ENCODE measurements around the gene THOP1. TPM values are rescaled to one million over a fixed set of nuclear protein-coding genes. Genes with fewer than 3 reads are reported as not detected.

Gene THOP1
- total RNA-seq, 1 donor from 2014 or later = 173 TPM

DNA sequence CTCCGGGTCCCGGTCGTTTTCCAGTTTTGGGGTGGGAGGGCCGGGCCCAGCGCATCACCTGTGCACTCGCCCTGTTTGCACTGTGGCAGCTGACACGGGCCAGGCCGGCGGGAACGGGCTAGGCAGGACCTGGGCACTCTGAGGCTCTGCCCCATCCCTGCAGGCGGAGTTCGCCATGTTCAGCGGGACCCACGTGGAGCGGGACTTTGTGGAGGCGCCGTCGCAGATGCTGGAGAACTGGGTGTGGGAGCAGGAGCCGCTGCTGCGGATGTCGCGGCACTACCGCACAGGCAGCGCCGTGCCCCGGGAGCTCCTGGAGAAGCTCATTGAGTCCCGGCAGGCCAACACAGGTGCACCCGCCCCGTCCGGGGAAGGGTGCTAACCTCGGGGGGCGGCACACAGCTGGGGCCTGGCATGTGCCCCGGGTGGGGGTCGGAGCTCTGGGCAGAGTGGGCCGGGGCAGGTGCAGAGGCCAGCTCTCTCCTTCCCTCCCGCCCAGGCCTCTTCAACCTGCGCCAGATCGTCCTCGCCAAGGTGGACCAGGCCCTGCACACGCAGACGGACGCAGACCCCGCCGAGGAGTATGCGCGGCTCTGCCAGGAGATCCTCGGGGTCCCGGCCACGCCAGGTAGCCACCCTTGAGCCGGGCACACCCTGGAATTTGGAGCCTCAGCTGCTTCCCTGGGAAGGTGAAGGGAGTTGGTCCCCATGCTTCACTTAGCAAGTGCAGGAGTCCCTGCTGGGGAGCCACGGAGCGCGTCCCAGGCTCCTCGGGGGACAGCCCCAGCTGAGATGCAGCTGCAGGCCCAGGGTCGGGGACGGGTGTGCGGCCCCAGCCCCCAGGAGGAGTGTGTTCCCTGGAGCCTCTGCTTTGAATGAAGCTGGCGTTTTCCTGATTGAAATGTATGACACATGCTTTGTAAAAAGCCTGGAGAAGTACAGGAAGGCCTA is 25.1 kb downstream of the THOP1 start:
- TF ChIP-seq, protein P1, sequence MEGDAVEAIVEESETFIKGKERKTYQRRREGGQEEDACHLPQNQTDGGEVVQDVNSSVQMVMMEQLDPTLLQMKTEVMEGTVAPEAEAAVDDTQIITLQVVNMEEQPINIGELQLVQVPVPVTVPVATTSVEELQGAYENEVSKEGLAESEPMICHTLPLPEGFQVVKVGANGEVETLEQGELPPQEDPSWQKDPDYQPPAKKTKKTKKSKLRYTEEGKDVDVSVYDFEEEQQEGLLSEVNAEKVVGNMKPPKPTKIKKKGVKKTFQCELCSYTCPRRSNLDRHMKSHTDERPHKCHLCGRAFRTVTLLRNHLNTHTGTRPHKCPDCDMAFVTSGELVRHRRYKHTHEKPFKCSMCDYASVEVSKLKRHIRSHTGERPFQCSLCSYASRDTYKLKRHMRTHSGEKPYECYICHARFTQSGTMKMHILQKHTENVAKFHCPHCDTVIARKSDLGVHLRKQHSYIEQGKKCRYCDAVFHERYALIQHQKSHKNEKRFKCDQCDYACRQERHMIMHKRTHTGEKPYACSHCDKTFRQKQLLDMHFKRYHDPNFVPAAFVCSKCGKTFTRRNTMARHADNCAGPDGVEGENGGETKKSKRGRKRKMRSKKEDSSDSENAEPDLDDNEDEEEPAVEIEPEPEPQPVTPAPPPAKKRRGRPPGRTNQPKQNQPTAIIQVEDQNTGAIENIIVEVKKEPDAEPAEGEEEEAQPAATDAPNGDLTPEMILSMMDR (conservative IDR thresholded peaks at IDR 0.05) = no peak
- DNase-seq (ENCODE audit: low read depth, low spot score) = no peak
- no peaks in the 10 kb centered on the region for H3K9me3 Mint-ChIP-seq
- no peaks in the 10 kb centered on the region for H3K4me1 Mint-ChIP-seq
- no peak overlapping the region for H3K27ac Mint-ChIP-seq (ENCODE audit: unreplicated experiment)
- no peak overlapping the region for H3K4me3 Mint-ChIP-seq
- no peaks in the 10 kb centered on the region for H3K27me3 Mint-ChIP-seq (ENCODE audit: low read depth)
- peaks cover 5% of the 10 kb centered on the region for H3K36me3 Mint-ChIP-seq (ENCODE audit: low read depth)

DNA sequence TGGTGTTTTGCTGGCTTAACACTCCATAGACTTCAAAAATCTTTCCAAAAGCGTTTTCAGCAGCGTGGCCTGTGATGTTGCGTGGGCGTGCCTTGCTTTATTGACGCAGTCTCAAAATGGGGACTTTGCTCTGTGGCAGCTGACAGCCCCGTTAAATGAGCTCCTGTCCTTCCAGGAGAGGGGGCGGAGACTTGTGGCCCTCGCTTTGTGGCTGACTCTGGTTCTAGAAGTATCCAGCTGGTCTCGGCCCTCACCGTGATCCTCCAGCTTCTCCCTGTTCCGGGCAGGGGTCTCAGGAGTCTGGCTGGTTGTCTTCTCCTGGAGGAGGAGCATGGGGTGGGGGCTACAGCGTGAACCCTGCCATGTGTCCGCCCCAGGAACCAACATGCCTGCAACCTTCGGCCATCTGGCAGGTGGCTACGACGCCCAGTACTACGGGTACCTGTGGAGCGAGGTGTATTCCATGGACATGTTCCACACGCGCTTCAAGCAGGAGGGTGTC is 26.0 kb downstream of the THOP1 start:
- Mint-ChIP-seq H3K9me3 (no peaks in the 10 kb centered on the region), H3K36me3 (ENCODE audit: low read depth) (peaks cover 3% of the 10 kb centered on the region), H3K4me3 (no peak overlapping the region), H3K27me3 (ENCODE audit: low read depth) (no peaks in the 10 kb centered on the region), H3K4me1 (no peaks in the 10 kb centered on the region), H3K27ac (ENCODE audit: unreplicated experiment) (no peak overlapping the region)
- no peak for DNase-seq (ENCODE audit: low read depth, low spot score)
- TF ChIP-seq, protein P1 (conservative IDR thresholded peaks at IDR 0.05) = no peak

DNA sequence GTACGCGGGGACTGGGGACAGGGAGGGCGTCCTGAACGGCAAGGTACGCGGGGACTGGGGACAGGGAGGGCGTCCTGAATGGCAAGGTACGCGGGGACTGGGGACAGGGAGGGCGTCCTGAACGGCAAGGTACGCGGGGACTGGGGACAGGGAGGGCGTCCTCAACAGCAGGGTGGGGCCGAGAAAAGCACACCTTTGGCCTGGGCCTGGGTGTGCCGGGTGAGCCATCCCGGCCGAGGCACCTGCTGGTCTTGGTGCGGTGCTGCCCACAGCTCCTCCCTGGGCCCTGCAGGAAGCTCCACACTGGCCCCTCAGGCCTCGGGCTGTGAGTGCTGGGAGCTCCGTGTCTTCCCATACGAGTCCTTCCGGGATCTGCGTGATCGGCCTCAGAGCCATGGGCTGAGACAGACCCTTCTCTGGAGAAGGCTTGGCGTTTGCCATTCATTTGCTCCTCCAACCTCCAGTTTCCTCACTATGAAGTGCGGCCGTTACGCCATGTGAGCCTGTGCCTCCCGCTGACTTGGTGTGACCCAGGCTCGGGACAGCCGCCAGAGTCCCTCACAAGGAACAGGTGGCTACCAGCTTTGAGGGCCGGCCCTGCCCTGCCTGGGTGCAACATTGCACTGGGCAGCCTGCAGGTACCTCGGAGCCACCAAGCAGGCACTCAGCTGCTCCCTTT is 26.6 kb downstream of the THOP1 start:
- Mint-ChIP-seq H3K27me3 (ENCODE audit: low read depth) (no peaks in the 10 kb centered on the region), H3K4me3 (no peak overlapping the region), H3K9me3 (no peaks in the 10 kb centered on the region), H3K4me1 (no peaks in the 10 kb centered on the region), H3K27ac (ENCODE audit: unreplicated experiment) (no peak overlapping the region), H3K36me3 (ENCODE audit: low read depth) (peaks cover 3% of the 10 kb centered on the region)
- TF ChIP-seq, protein P1 (conservative IDR thresholded peaks at IDR 0.05) = no peak
- DNase-seq (ENCODE audit: low read depth, low spot score) = no peak

DNA sequence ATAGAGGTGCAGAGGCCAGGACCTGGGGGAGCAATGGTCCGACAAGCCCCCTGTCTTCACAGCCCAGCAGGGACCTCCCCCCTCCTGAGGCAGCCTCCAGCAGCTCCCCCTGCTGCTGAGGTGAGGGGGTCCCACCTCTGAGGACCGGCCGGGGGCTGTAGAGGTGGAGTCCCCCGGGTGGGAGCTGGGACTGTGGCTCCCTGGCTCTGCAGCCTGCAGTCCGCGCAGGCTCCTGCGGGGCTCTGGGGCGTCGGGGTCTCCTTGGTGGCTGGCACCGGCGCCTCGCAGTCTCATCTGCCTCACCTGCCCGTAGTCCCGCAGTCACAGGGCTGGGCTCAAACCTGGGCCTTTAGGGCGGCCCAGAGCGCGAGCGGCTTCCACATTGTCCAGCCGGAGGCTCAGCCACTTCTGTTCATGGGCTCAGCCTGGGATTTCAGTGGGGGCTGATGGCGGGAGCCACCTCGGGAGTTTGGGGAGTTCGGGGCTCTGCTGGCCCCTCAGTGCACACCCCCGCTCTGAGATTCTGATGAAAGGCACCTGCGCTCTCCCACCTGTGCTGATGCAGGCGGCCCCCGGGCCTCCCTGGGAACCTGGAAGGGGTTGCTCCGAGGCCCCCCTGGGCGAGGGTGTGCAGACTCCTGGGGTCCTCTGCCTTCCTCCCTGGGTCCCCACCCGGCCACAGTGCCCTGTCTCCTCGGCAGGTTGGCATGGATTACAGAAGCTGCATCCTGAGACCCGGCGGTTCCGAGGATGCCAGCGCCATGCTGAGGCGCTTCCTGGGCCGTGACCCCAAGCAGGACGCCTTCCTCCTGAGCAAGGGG is 27.3 kb downstream of the THOP1 start:
- no peaks in the 10 kb centered on the region for H3K27me3 Mint-ChIP-seq (ENCODE audit: low read depth)
- no peak for DNase-seq (ENCODE audit: low read depth, low spot score)
- no peak overlapping the region for H3K4me3 Mint-ChIP-seq
- peaks cover 3% of the 10 kb centered on the region for H3K4me1 Mint-ChIP-seq
- TF ChIP-seq, protein P1 (conservative IDR thresholded peaks at IDR 0.05) = no peak
- no peaks in the 10 kb centered on the region for H3K9me3 Mint-ChIP-seq
- no peak overlapping the region for H3K27ac Mint-ChIP-seq (ENCODE audit: unreplicated experiment)
- peaks cover 6% of the 10 kb centered on the region for H3K36me3 Mint-ChIP-seq (ENCODE audit: low read depth)
